GM19023 (cell line): ENCODE measurements around the gene PSMD5.

Experiments
- ATAC-seq: cut with Tn5 transposase; IDR thresholded peaks from one replicate; pipeline ENCODE4 v1.9.1; 2021; ENCODE audit warnings: mild to moderate bottlenecking, moderate library complexity; ENCODE audit not compliant: unreplicated experiment

Gene PSMD5

DNA sequence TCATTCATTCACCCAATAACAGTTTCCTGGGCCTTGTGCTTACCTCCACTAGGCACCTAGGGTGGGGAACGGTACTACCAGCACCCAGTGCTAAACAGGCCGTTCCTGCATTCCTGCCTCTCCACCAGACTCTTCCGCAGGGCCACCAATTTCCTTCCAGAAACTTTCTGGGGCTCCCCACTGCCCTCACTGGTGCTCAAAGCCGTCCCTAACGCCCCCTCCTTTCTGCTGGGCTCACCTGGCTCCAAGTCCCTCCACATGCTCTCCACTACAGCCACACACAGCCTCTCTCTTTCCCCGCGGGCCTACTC, 32.9 kb upstream of the PSMD5 start:
- no peak for ATAC-seq

- ATAC-seq, result no peak
Measured at GRCh38 chr9:120875195-120875565, 32.5 kb upstream of the PSMD5 start.

GRCh38 chr9:120874226-120875194, 31.8 kb upstream of the PSMD5 start:
- no peak for ATAC-seq

DNA sequence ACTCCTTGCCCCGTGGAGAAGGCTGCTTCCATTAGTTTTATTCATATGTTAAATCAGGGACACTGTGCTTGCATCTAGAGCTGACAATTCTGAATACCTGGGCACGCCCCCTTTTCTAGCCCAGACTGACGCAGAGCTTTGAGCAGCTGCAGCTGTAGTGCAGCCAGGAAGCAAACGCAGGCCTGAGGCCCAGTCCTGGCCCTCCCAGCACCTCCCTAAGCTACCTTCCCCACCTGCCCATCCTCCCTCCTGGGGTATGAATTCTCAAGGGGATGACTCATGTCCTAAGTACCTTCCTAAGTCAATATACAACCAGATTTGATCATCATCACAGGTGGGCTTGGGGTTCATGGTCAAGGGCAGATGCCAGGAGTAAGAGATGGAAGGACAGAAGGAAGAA, 30.8 kb upstream of the PSMD5 start:
- ATAC-seq, result no peak

DNA sequence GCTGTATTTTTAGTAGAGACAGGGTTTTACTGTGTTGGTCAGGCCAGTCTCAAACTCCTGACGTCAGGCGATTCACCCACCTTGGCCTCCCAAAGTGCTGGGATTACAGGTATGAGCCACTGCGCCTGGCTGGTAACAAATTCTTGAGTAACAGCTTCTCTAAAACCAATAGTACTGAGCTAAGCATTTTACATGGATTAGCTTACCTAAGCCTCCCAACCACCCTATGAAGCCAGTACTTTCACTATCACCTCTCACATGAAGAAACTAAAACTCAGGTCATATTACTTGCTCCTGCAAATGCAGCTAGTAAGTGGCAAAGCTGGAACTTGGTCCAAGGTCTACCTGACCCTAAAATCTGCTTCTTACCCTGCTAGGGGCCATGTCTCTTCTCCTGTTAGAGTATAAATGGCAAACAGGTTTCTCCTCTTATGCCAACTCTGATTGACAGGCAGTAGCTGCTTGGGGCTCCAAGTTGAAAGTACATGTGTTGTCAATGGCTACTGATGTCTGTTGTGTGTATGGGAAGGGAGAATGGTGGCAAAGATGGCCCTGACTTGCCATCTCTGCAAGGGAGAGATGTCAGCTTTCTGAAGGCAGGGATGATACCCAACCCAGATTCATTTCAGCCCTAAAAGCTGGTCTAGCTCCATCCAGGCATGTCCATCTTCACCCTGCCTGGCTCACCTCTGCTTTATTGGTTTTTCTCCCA, 30.2 kb upstream of the PSMD5 start:
- no peak for ATAC-seq

- ATAC-seq, result no peak
Measured at GRCh38 chr9:120870206-120870605, 27.5 kb upstream of the PSMD5 start.

DNA sequence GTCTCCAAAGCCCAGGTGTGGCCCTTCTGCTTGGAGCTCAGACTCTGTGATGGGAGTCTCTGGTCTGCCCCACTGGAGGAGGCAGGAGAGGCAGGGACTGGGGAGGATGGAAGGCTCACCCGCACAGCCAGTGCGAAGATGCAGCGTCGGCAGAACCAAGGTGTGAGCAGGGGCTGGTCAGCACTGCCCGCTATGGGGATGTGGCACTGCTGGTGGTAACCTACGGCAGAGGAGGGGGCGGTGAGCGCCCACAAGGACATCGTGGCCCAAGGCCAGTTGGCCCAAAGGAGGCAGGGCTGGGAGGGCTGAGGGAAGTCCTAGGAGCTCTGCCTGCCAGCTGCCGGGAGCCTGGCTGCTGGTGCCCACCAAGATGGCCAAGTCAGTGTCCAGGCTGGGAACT, 27.0 kb upstream of the PSMD5 start:
- no peak for ATAC-seq

DNA sequence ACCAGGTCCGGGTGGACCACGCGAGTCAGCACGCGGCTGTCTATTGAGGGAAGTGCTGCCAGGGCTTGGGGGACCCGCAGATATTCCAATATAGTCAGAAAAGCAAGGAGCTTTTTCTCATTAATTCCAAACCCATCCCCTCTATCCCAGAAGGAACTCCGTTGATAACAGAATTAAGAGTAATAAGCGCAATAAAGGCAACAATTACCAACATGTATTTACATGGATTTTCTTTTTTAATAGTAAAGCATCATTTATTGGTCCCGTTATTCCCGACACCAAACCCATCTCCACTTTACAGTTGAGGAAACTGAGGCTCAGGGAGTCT, 26.6 kb upstream of the PSMD5 start:
- ATAC-seq, result no peak

DNA sequence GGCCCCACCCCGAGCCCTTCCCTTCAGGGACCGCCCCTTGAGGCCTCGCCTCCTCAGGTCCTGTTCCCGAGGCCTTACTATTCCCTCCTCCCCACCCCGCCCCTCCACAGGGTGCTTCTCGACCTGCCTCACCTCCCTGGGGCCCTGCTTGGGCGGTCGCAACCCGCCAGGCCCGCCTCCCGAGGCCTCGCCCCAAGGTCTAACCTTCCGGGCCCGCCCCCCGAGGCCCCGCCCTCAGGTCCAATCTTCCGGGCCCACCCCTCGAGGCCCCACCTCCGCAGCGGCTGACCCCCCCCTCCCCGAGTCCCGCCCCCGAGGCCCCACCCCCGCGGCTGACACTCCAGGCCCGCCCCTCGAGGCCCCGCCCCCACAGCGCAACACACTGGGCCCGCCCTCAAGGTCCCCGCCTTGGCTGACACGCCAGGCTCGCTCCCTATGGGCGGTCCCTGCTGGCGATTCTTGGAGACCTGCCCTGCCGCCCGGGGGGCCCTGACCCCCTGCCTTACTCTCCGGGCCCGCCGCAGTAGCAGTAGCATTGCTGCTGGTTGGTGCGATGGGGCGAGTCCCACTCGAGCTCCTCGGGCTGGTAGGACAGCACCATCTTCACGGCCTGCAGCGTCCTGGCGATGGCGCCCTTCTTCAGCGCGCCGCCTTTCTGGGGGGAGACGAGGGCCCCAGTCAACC, 26.1 kb upstream of the PSMD5 start:
- peak; percentile 89 for ATAC-seq

- ATAC-seq, result no peak
Measured at GRCh38 chr9:120868339-120868675, 25.6 kb upstream of the PSMD5 start.

DNA sequence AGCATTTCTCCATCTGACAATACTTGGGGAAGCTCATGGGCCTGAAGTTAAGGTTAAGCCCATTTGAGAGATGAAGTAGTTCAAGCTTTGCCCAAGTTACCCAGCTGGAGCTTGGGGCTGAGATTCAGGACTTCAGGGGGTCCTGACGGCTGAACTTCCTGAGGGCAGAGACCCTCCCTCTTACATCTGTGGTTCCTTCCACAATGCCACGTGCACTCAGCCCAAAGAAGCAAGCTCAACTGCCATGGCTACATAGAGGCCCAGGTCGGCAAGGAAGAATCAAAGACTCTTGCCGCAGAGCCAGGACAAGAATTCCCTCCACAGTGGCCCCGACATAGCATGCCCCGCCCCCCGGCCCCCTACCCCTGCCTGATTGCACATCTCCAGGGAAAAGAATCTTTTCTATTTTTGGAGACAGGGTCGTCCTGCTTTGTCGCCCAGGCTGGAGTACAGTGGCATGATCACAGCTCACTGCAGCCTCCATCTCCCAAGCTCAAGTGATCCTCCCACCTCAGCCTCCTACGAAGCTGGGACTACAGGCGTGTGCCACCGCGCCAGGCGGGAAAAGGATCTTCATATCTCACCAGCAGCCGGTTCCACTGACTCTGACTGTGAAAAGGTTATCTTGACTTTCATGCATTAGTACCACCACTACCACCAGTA, 25.1 kb upstream of the PSMD5 start:
- no peak for ATAC-seq

- ATAC-seq, result no peak
Measured at GRCh38 chr9:120866651-120867050, 23.9 kb upstream of the PSMD5 start.

GRCh38 chr9:120865809-120866208, 23.1 kb upstream of the PSMD5 start:
- no peak for ATAC-seq

- no peak for ATAC-seq
Measured at GRCh38 chr9:120865176-120865575, 22.5 kb upstream of the PSMD5 start.

- ATAC-seq, result no peak
Measured at GRCh38 chr9:120864719-120865118, 22.0 kb upstream of the PSMD5 start.

DNA sequence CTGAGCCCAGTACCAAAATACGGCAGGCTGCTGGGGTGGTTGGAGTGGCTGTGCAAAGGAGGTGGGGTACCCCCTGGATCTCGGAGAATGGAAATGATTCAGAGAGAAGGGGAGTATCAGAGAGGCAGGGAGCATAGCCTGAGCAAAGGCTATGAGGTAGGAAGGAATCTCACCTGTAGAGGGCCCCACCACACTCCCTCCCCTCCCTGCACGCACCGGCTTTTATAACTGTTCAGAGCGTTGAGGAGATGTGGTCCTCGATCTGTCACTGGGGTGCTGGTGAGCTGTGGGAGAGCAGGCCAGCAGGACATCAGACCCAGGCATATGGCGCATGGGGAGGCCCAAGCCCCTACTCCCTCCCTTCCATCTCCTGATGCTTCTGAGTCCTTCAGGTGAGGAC, 21.1 kb upstream of the PSMD5 start:
- no peak for ATAC-seq

GRCh38 chr9:120862452-120862851, 19.7 kb upstream of the PSMD5 start:
- ATAC-seq, result no peak

- no peak for ATAC-seq
Measured at GRCh38 chr9:120861935-120862334, 19.2 kb upstream of the PSMD5 start.

- ATAC-seq, result no peak
Measured at GRCh38 chr9:120860083-120860482, 17.4 kb upstream of the PSMD5 start.

GRCh38 chr9:120859361-120859760, 16.6 kb upstream of the PSMD5 start:
- no peak for ATAC-seq

- ATAC-seq, result no peak
Measured at GRCh38 chr9:120857902-120858301, 15.2 kb upstream of the PSMD5 start.

DNA sequence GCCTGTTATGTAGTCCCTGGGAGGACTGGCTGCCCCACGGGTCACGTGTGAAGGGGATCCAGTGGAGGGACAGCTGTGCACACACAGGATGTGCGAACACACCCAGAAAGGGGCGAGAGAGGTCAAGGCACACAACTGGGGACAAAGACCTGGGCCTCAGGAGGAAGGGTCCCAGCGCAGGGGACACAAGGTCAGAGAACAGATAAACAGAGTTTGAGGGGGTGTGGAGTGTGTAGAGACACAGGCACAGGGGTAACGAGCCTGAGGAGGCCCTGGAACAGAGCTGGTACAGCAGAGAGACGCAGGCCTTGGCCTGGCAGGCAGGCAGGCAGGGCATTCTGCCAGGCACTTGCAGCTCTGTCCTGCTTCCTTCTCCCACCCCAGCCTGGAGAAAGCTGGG, 14.8 kb upstream of the PSMD5 start:
- ATAC-seq, result no peak
